ENCODE data around the gene DNAJA3. TPM values are rescaled to one million over a fixed set of nuclear protein-coding genes. Genes with fewer than 3 reads are reported as not detected.

DNAJA3 gene
- total and polyA plus RNA-seq, 2 experiments from 2014 or later = 47.2 to 51.0 TPM

DNA sequence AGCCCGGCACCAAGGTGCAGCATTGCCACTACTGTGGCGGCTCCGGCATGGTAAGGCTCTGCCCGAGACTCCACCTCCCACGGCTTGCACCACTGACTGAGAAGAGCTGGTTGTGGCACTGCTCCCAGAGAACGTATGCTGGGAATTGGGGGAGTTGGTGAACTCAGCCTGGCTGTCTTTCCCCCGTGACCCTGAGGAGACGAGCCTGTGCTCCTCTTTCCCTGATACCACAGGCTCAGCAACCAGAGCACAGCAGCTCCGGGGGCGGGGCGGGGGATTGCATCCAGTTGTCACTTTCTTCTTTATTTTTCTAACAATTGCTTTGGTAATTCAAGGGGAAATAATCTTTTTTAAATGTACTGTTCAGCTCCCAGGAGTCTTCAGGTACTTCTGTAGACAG, 16.7 kb downstream of the DNAJA3 start:
- Histone ChIP-seq H3K27me3 (replicated peaks; ENCODE audit: insufficient read depth) (no peaks in the 10 kb centered on the region), H3K27ac (no peak overlapping the region), H3K4me1 (ENCODE audit: insufficient read depth) (no peaks in the 10 kb centered on the region), H4K20me1 (ENCODE audit: insufficient read depth) (no peaks in the 10 kb centered on the region), H3K9ac (no peak overlapping the region), H3K36me3 (ENCODE audit: low read depth) (peaks cover 25% of the 10 kb centered on the region; the same call in 1 of the 2 replicates), H3K9me2 (ENCODE audit: insufficient read depth) (no peaks in the 10 kb centered on the region), H3K79me2 (ENCODE audit: insufficient read depth) (0 out of 2 replicates have a peak, but pooled peaks cover 9% of the 10 kb centered on the region), H3K4me2 (ENCODE audit: unreplicated experiment) (no peak overlapping the region), H3K4me3 (no peak overlapping the region), H3F3A (ENCODE audit: insufficient read depth) (no peaks in the 10 kb centered on the region), H3K9me3 (ENCODE audit: low read depth) (no peaks in the 10 kb centered on the region), H2AFZ (no peak overlapping the region)
- TF ChIP-seq EZH2 (IDR thresholded peaks at IDR 0.05; ENCODE audit: insufficient read depth, poor library complexity, severe bottlenecking) (no peak), EZH2phosphoT487 (IDR thresholded peaks at IDR 0.05; ENCODE audit: insufficient read depth, low read depth) (no peak)
- in situ Hi-C loops (cut with MboI) = no loop called here
- WGBS, 2 experiments (ENCODE audit: low coverage in 1 of 2, low lambda C conversion rate in 2 of 2, missing lambda C conversion rate in 2 of 2) = 87 to 89% methylated on average over 9 to 11 of the region's 11 CpGs
- no peak for DNase-seq

DNA sequence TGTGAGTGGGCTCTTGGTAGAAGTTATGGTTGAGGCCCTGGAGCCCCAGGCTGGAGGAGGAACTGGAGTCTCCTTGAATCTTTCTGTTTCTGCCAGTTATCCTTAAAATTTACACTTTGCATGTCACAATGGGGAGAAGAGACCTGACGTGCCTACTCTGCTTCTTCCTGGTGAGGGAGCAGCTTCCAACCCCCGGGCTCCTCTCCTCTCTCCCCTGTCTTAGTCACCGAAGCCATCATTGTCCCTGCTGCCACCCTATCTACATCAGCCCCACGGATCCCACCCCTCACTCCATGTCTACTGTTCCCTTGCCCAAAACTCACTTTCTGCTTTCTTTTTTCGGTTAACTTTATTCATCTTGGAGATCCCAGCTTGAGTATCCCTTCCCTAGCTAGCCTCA, 17.6 kb downstream of the DNAJA3 start:
- H3K4me1 ChIP-seq (ENCODE audit: insufficient read depth) = no peaks in the 10 kb centered on the region
- H3K36me3 ChIP-seq (ENCODE audit: low read depth) = peaks cover 24% of the 10 kb centered on the region; the same call in 1 of the 2 replicates
- H3K27ac ChIP-seq = no peak overlapping the region
- H3K9me2 ChIP-seq (ENCODE audit: insufficient read depth) = no peaks in the 10 kb centered on the region
- no peak overlapping the region for H2AFZ ChIP-seq
- TF ChIP-seq EZH2phosphoT487 (IDR thresholded peaks at IDR 0.05; ENCODE audit: insufficient read depth, low read depth) (no peak), EZH2 (IDR thresholded peaks at IDR 0.05; ENCODE audit: insufficient read depth, poor library complexity, severe bottlenecking) (no peak)
- no peak overlapping the region for H3K4me2 ChIP-seq (ENCODE audit: unreplicated experiment)
- H4K20me1 ChIP-seq (ENCODE audit: insufficient read depth) = no peaks in the 10 kb centered on the region
- H3K4me3 ChIP-seq = no peak overlapping the region
- WGBS, 2 experiments (ENCODE audit: low coverage in 1 of 2, low lambda C conversion rate in 2 of 2, missing lambda C conversion rate in 2 of 2) = 76 to 81% methylated on average over 5 of the region's 5 CpGs
- H3K27me3 ChIP-seq (replicated peaks; ENCODE audit: insufficient read depth) = no peaks in the 10 kb centered on the region
- H3K9me3 ChIP-seq (ENCODE audit: low read depth) = no peaks in the 10 kb centered on the region
- H3F3A ChIP-seq (ENCODE audit: insufficient read depth) = no peaks in the 10 kb centered on the region
- DNase-seq = no peak
- H3K79me2 ChIP-seq (ENCODE audit: insufficient read depth) = 0 out of 2 replicates have a peak, but pooled peaks cover 8% of the 10 kb centered on the region
- in situ Hi-C loops (cut with MboI) = no loop called here
- H3K9ac ChIP-seq = no peak overlapping the region

DNA sequence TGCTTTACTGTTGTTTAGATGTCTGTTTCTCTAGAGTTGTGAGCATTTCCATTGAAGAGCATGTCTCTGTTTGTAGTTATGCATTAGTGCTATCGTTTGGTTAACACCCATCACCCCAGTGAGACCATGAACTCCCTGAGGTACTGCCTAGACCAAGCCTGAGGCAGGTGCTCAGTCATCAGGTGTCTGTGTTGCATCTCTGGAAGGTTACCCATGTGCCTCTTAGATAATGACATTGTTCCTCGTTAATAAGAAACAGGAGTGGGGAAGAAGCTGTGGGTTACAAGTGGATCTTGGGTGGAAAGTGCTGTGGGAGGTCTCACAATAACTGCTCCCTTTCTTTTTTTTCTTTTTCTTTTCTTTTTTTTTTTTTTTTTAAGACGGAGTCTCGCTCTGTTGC, 18.3 kb downstream of the DNAJA3 start:
- no peaks in the 10 kb centered on the region for H3K4me1 ChIP-seq (ENCODE audit: insufficient read depth)
- in situ Hi-C loops (cut with MboI) = no loop called here
- 71 to 78% methylated on average over 4 of the region's 4 CpGs for WGBS, 2 experiments (ENCODE audit: low coverage in 1 of 2, low lambda C conversion rate in 2 of 2, missing lambda C conversion rate in 2 of 2)
- H3K4me3 ChIP-seq = no peak overlapping the region
- DNase-seq = no peak
- H3K27me3 ChIP-seq (replicated peaks; ENCODE audit: insufficient read depth) = no peaks in the 10 kb centered on the region
- no peaks in the 10 kb centered on the region for H3F3A ChIP-seq (ENCODE audit: insufficient read depth)
- H2AFZ ChIP-seq = no peak overlapping the region
- 0 out of 2 replicates have a peak, but pooled peaks cover under 1% of the 10 kb centered on the region for H3K79me2 ChIP-seq (ENCODE audit: insufficient read depth)
- no peaks in the 10 kb centered on the region for H3K9me3 ChIP-seq (ENCODE audit: low read depth)
- no peaks in the 10 kb centered on the region for H3K9me2 ChIP-seq (ENCODE audit: insufficient read depth)
- H3K4me2 ChIP-seq (ENCODE audit: unreplicated experiment) = no peak overlapping the region
- H3K9ac ChIP-seq = no peak overlapping the region
- H4K20me1 ChIP-seq (ENCODE audit: insufficient read depth) = no peaks in the 10 kb centered on the region
- TF ChIP-seq EZH2 (IDR thresholded peaks at IDR 0.05; ENCODE audit: insufficient read depth, poor library complexity, severe bottlenecking) (no peak), EZH2phosphoT487 (IDR thresholded peaks at IDR 0.05; ENCODE audit: insufficient read depth, low read depth) (no peak)
- peaks cover 19% of the 10 kb centered on the region; the same call in 1 of the 2 replicates for H3K36me3 ChIP-seq (ENCODE audit: low read depth)
- H3K27ac ChIP-seq = no peak overlapping the region

DNA sequence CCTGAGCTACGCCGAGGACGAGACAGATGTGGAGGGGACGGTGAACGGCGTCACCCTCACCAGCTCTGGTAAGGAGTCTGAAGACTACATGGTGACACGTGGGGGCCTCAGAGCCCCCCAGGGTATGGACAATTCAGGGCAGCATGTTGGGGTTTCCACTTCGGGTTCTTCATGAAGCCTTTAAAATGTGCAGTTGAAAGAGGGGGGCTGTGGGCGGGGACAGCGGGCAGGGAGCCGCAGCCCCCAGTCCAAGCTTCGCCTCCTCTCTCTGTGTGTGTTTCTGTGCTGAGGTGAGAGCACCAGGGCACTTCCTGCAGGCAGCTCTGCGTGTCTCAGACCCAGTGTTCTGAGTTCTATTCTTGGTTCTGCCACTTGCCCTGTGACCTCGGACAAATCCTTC, 24.8 kb downstream of the DNAJA3 start:
- no peaks in the 10 kb centered on the region for H3K9me3 ChIP-seq (ENCODE audit: low read depth)
- H3F3A ChIP-seq (ENCODE audit: insufficient read depth) = no peaks in the 10 kb centered on the region
- no peak overlapping the region for H3K4me2 ChIP-seq (ENCODE audit: unreplicated experiment)
- no peaks in the 10 kb centered on the region for H3K9me2 ChIP-seq (ENCODE audit: insufficient read depth)
- H3K27me3 ChIP-seq (replicated peaks; ENCODE audit: insufficient read depth) = no peaks in the 10 kb centered on the region
- in situ Hi-C loops (cut with MboI) = no loop called here
- no peaks in the 10 kb centered on the region for H4K20me1 ChIP-seq (ENCODE audit: insufficient read depth)
- no peak for TF ChIP-seq EZH2 (IDR thresholded peaks at IDR 0.05; ENCODE audit: insufficient read depth, poor library complexity, severe bottlenecking)
- no peak for TF ChIP-seq EZH2phosphoT487 (IDR thresholded peaks at IDR 0.05; ENCODE audit: insufficient read depth, low read depth)
- DNase-seq = no peak
- H3K79me2 ChIP-seq (ENCODE audit: insufficient read depth) = no peaks in the 10 kb centered on the region
- no peaks in the 10 kb centered on the region for H3K4me1 ChIP-seq (ENCODE audit: insufficient read depth)
- no peak overlapping the region for H3K4me3 ChIP-seq
- H2AFZ ChIP-seq = no peak overlapping the region
- no peak overlapping the region for H3K27ac ChIP-seq
- no peak overlapping the region for H3K9ac ChIP-seq
- WGBS, 2 experiments (ENCODE audit: low coverage in 1 of 2, low lambda C conversion rate in 2 of 2, missing lambda C conversion rate in 2 of 2) = 74 to 77% methylated on average over 14 of the region's 14 CpGs
- peaks cover 4% of the 10 kb centered on the region; the same call in 1 of the 2 replicates for H3K36me3 ChIP-seq (ENCODE audit: low read depth)
